K562 (cell line): Measurements from ENCODE around the gene NRGN. TPM values are rescaled to one million over a fixed set of nuclear protein-coding genes. Genes with fewer than 3 reads are reported as not detected.
A peak's percentile ranks its signal among the peaks of the same experiment; 100 is the strongest.

Experiments
- ATAC-seq: fragments of 200-7000 bp; cut with Tn5 transposase; 3 replicates; pipeline ENCODE4 v1.9.1; 2020; ENCODE audit warnings: moderate library complexity
- BruUV-seq: library from RNA; stranded (reverse); fragments of 400-500 nt; replicated peaks from 2 replicates; lab custom pipeline; 2021; lab: Mats Ljungman, UMichigan
- CTCF ChIA-PET: fragments of 300-600 bp; formaldehyde crosslinking; extraction: SDS; loops from one replicate; lab custom pipeline; 2021; ENCODE audit warnings: low intra/inter-chr PET ratio; lab: Yijun Ruan, JAX
- POLR2A ChIA-PET: fragments of 300-600, 350-650 bp; sonication (Branson Sonifier 250); formaldehyde crosslinking; extraction: SDS; loops from one replicate; lab custom pipeline; 2021; ENCODE audit warnings: antibody characterized with exemption, inconsistent platforms; lab: Yijun Ruan, JAX
- DNase-seq, 4 experiments: peaks; one replicate each; pipeline versions ENCODE4 v3.0.0 to v3.0.0-alpha.2; 2011 to 2018; ENCODE audit warnings: low spot score in 3 of 4, mixed read lengths in 3 of 4; ENCODE audit errors: extremely low read depth in 1 of 4
- FAIRE-seq: peaks from 2 replicates; lab custom pipeline; 2011; peaks lifted over from hg19 to GRCh38; lab: Jason Lieb, UNC
- H2AFZ ChIP-seq: 2 replicates; pipeline ENCODE4 v1.6.0; 2011; ENCODE audit warnings: low read depth, low read length, control low read depth, inconsistent platforms
- H3K27ac ChIP-seq: fragments of 200-600 bp; 3 replicates; pipeline ENCODE4 v1.8.0; 2011; ENCODE audit warnings: low read depth, mild to moderate bottlenecking, control low read depth, inconsistent platforms, low read length, moderate library complexity, mixed read lengths; ENCODE audit errors: extremely low read depth
- H3K27me3 ChIP-seq, 2 experiments: fragments of 300-600 bp in 1 of 2; 2 replicates in 1 of 2; 3 replicates in 1 of 2; pipeline versions ENCODE4 v1.6.0 to v1.8.0; 2011; ENCODE audit warnings: inconsistent platforms in 2 of 2, low read length in 2 of 2, mild to moderate bottlenecking in 1 of 2, mixed read lengths in 1 of 2, moderate library complexity in 1 of 2; ENCODE audit not compliant: control insufficient read depth in 2 of 2, insufficient read depth in 2 of 2
- H3K36me3 ChIP-seq: fragments of 300-600 bp; 3 replicates; pipeline ENCODE4 v1.8.0; 2011; ENCODE audit warnings: mild to moderate bottlenecking, low read length, inconsistent platforms; ENCODE audit not compliant: control insufficient read depth, insufficient read depth
- H3K4me1 ChIP-seq, 2 experiments: fragments of 200-600 bp in 1 of 2; replicated peaks in 1 of 2; 2 replicates in 1 of 2; 3 replicates in 1 of 2; pipeline versions ENCODE4 v1.5.1 to v1.8.0; 2011; ENCODE audit warnings: inconsistent platforms in 2 of 2, low read length in 2 of 2, mild to moderate bottlenecking in 1 of 2, mixed read lengths in 1 of 2, moderate library complexity in 1 of 2; ENCODE audit not compliant: control insufficient read depth in 2 of 2, insufficient read depth in 2 of 2
- H3K4me2 ChIP-seq: 2 replicates; pipeline ENCODE4 v1.6.1; 2011; ENCODE audit warnings: low read length, control low read depth, inconsistent platforms, mixed read lengths; ENCODE audit not compliant: insufficient read depth
- H3K4me3 ChIP-seq: fragments of 200-600 bp; sonication (generic), shearing (Covaris generic); 2 replicates; pipeline ENCODE4 v1.5.1; 2016; ENCODE audit warnings: control low read depth, inconsistent platforms
- H3K79me2 ChIP-seq: fragments of 200-600 bp; 3 replicates; pipeline ENCODE4 v1.8.0; 2011; ENCODE audit warnings: low read length, inconsistent platforms; ENCODE audit not compliant: control insufficient read depth, insufficient read depth
- H3K9ac ChIP-seq, 2 experiments: 2 replicates each; pipeline versions ENCODE4 v1.6.0 to v1.6.1; 2011; ENCODE audit warnings: low read depth in 2 of 2, low read length in 2 of 2, control low read depth in 1 of 2, inconsistent platforms in 1 of 2, mild to moderate bottlenecking in 1 of 2, mixed read lengths in 1 of 2; ENCODE audit not compliant: insufficient read depth in 1 of 2
- H3K9me1 ChIP-seq: one replicate; pipeline ENCODE4 v1.6.0; 2011; ENCODE audit warnings: inconsistent platforms, mild to moderate bottlenecking, low read length, moderate library complexity; ENCODE audit not compliant: control insufficient read depth, insufficient read depth
- H3K9me3 ChIP-seq: replicated peaks from 2 replicates; pipeline ENCODE4 v1.5.1; 2011; ENCODE audit warnings: low read depth, low read length, inconsistent platforms; ENCODE audit not compliant: control insufficient read depth, insufficient read depth
- H4K20me1 ChIP-seq: replicated peaks from 2 replicates; pipeline ENCODE4 v1.6.1; 2011; ENCODE audit warnings: low read length, inconsistent platforms, mixed read lengths; ENCODE audit not compliant: control insufficient read depth, insufficient read depth
- E4F1 ChIP-seq: fragments of 250-450 bp; sonication (Bioruptor Pico); IDR thresholded peaks from 2 replicates; pipeline ENCODE4 v1.5.0; 2021; ENCODE audit warnings: mild to moderate bottlenecking, borderline replicate concordance
- EGR1 ChIP-seq: fragments of 450-650 bp; conservative IDR thresholded peaks from 2 replicates; pipeline ENCODE4 v1.6.1; 2017; ENCODE audit warnings: mild to moderate bottlenecking
- GMEB1 ChIP-seq: fragments of 250-450 bp; sonication (Bioruptor Pico); IDR thresholded peaks from 2 replicates; pipeline ENCODE4 v1.4.0; 2020; ENCODE audit warnings: mild to moderate bottlenecking
- HDAC2 ChIP-seq: fragments of 450-650 bp; IDR thresholded peaks from 2 replicates; pipeline ENCODE4 v1.6.1; 2016; ENCODE audit warnings: mild to moderate bottlenecking
- KDM5B ChIP-seq: fragments of 200-600 bp; sonication (generic); IDR thresholded peaks from 2 replicates; pipeline ENCODE4 v1.6.1; 2012; ENCODE audit warnings: low read depth, mild to moderate bottlenecking, moderate library complexity, low read length, control low read depth, inconsistent platforms; ENCODE audit not compliant: insufficient replicate concordance
- MAFG ChIP-seq: fragments of 450-650 bp; conservative IDR thresholded peaks from 2 replicates; pipeline ENCODE4 v1.6.1; 2016; ENCODE audit warnings: missing genetic modification characterization, missing compliant biosample characterization
- MAZ ChIP-seq, 2 experiments: fragments of 450-650 bp in 1 of 2; sonication (generic) in 1 of 2; formaldehyde crosslinking; IDR thresholded peaks in 1 of 2; conservative IDR thresholded peaks in 1 of 2; 2 replicates each; pipeline versions ENCODE4 v1.4.0 to v1.5.0; 2020; ENCODE audit warnings: mild to moderate bottlenecking in 1 of 2, missing genetic modification reagents in 1 of 2
- NCOA2 ChIP-seq, 2 experiments: fragments of 450-650 bp; IDR thresholded peaks; 2 replicates each; pipeline ENCODE4 v1.6.1; 2018; ENCODE audit warnings: mild to moderate bottlenecking in 2 of 2, moderate library complexity in 1 of 2; ENCODE audit not compliant: partially characterized antibody in 2 of 2
- NCOA6 ChIP-seq: fragments of 450-650 bp; IDR thresholded peaks from 2 replicates; pipeline ENCODE4 v1.6.1; 2017; ENCODE audit warnings: mild to moderate bottlenecking
- NFATC3 ChIP-seq: fragments of 450-650 bp; IDR thresholded peaks from 2 replicates; pipeline ENCODE4 v1.6.1; 2017; ENCODE audit warnings: mild to moderate bottlenecking
- RBFOX2 ChIP-seq: fragments of 200-400 bp; formaldehyde crosslinking; IDR thresholded peaks from 2 replicates; pipeline ENCODE4 v1.6.1; 2017; ENCODE audit warnings: low read depth, mild to moderate bottlenecking, low read length, moderate library complexity
- SPI1 ChIP-seq: IDR thresholded peaks from 2 replicates; pipeline ENCODE4 v1.6.1; 2011; ENCODE audit warnings: low read depth, low read length, control low read depth, borderline replicate concordance
- ZBTB33 ChIP-seq: sonication (generic); formaldehyde crosslinking; IDR thresholded peaks from 2 replicates; pipeline ENCODE4 v1.8.1; 2023; ENCODE audit warnings: mild to moderate bottlenecking, missing genetic modification reagents
- ZBTB7A ChIP-seq: IDR thresholded peaks from 2 replicates; pipeline ENCODE4 v1.6.1; 2011; ENCODE audit warnings: low read depth, mild to moderate bottlenecking, low read length, moderate library complexity, borderline replicate concordance; ENCODE audit not compliant: control insufficient read depth
- ZNF197 ChIP-seq: fragments of 200-800 bp; sonication (Bioruptor generic); IDR thresholded peaks from 2 replicates; pipeline ENCODE4 v1.6.1; 2016; ENCODE audit warnings: low read depth, missing genetic modification characterization, missing compliant biosample characterization
- WGBS: fragments of 100-300 bp; shearing (Covaris generic); methylation state at CpG from one replicate; pipeline ENCODE4 v1.1.6; 2016; ENCODE audit warnings: low coverage, mixed read lengths; ENCODE audit not compliant: insufficient coverage; ENCODE audit errors: missing lambda C conversion rate; 5-methylcytosine and 5-hydroxymethylcytosine counted together
- in situ Hi-C: fragments of 300-500 bp; cut with MboI; formaldehyde crosslinking; loops from 4 replicates; pipeline ENCODE4 v1.15.0; 2018; ENCODE audit warnings: inconsistent platforms, mixed read lengths
- intact Hi-C: fragments of 100-400 bp; cut with micrococcal nuclease; formaldehyde crosslinking; loops from 2 replicates; pipeline ENCODE4 v1.14.2; 2022
- polyA plus RNA-seq, 8 experiments: library from polyadenylated mRNA; depleted of rRNA in 4 of 8; stranded (reverse) in 5 of 8; unstranded in 3 of 8; fragments of >200 nt; fragmentation: Nextera tagmentation in 2 of 8; fragmentation: Illumina TruSeq in 1 of 8; extraction: Ambion mirVana in 2 of 8; extraction: Trizol in 1 of 8; gene quantifications; 2 replicates each; pipeline versions ENCODE4 v1.2.1 to v1.2.3, GENCODE V29; 2011 to 2014; ENCODE audit warnings: inconsistent platforms in 1 of 8, missing spikeins in 1 of 8
- total RNA-seq, 7 experiments: library from RNA; depleted of rRNA in 6 of 7; stranded (reverse); fragments of >200 nt in 6 of 7; fragmentation: Illumina TruSeq in 2 of 7; extraction: Trizol in 2 of 7; gene quantifications; 2 replicates each; pipeline versions ENCODE4 v1.2.1 to v1.2.3, GENCODE V29; 2011 to 2021; ENCODE audit warnings: low replicate concordance in 1 of 7

Gene NRGN
- total and polyA plus RNA-seq, 9 of the 15 experiments (the other 6 are each of a cell fraction or from before 2014, with no cell fraction given) = 0.29 to 7.8 (median 3.5) TPM; not detected in 2

- FAIRE-seq = no peak
- Histone ChIP-seq H3K4me2 (peak overlapping the region; percentile 87), H3K27ac (no peak overlapping the region), H2AFZ (peak overlapping the region; percentile 87), H3K9ac (peak overlapping the region; percentile 38 to 82; a peak in 3 of 4 replicates), H4K20me1 (0 out of 2 replicates have a peak, but pooled peaks cover 9% of the 10 kb centered on the region), H3K4me3 (peak overlapping the region; percentile 54), H3K4me1 (peaks cover 14 to 17% of the 10 kb centered on the region in 2 experiments; a peak in 4 of 5 replicates), H3K27me3 (peaks cover 13 to 51% of the 10 kb centered on the region in 2 experiments; a peak in 4 of 5 replicates), H3K36me3 (no peaks in the 10 kb centered on the region), H3K79me2 (no peaks in the 10 kb centered on the region), H3K9me1 (no peaks in the 10 kb centered on the region), H3K9me3 (no peaks in the 10 kb centered on the region)
- peak; percentile 41 for ATAC-seq
- ChIA-PET POLR2A (interaction anchor here (1.0 kb wide), 2 partner anchors 13 to 21 kb away, joined by 3 to 4 read pairs; no protein-coding TSS in a partner anchor), CTCF (interaction anchor here (0.5 kb wide), 1 partner anchor 1161 kb away, joined by 3 read pairs; no protein-coding TSS in a partner anchor)
- BruUV-seq = TSS peak; percentile 59
- WGBS = 21% methylated on average over 33 of the region's 37 CpGs
- intact Hi-C loops = no loop called here
- in situ Hi-C loops = no loop called here
- peak in 3 of 4 experiments; percentile 37 to 45 (median 43) for DNase-seq
- TF ChIP-seq ZBTB33 (CRISPR knock-in tag) = peak; percentile 96
- TF ChIP-seq HDAC2 = 0 out of 2 replicates have a peak, but pooled peaks have one; percentile 18
- TF ChIP-seq E4F1 (CRISPR knock-in tag) = no peak
- TF ChIP-seq GMEB1 (CRISPR knock-in tag) = no peak
- no peak for TF ChIP-seq NCOA2 (IDR thresholded peaks at IDR 0.05; ENCODE audit: partially characterized antibody in 2 of 2)
- TF ChIP-seq MAFG (tag) = no peak
- TF ChIP-seq EGR1 = peak; percentile 49
- TF ChIP-seq KDM5B = no peak
- peak; percentile 63 for TF ChIP-seq NCOA6
- TF ChIP-seq RBFOX2 = peak; percentile 15; the same call in 1 of the 2 replicates
- TF ChIP-seq MAZ (CRISPR knock-in tag; conservative IDR thresholded peaks at IDR 0.05 in 1 of 2, IDR thresholded peaks at IDR 0.05 in 1 of 2) = peak; percentile 20 to 39; a peak in 1 of 4 replicates
- TF ChIP-seq ZNF197 (CRISPR knock-in tag) = no peak
- TF ChIP-seq SPI1 = peak; percentile 69; the same call in 1 of the 2 replicates
- peak; percentile 31; the same call in 1 of the 2 replicates for TF ChIP-seq ZBTB7A
- TF ChIP-seq NFATC3 = no peak
Measured at GRCh38 chr11:124740277-124740882, 638 bp downstream of the NRGN start.
